Aorta (tissue), 5 donors: ENCODE measurements around the gene TRIM34. TPM values are rescaled to one million over a fixed set of nuclear protein-coding genes. Genes with fewer than 3 reads are reported as not detected.

Experiments
- ATAC-seq: fragments of 200-7000 bp; cut with Tn5 transposase; one replicate; pipeline ENCODE4 v1.9.1; 2022; ENCODE audit warnings: moderate library complexity; ENCODE audit not compliant: low FRiP score
- DNase-seq, 2 donors: peaks; one replicate each; pipeline ENCODE4 v3.0.0-alpha.2; 2020
- H3K27ac ChIP-seq, 2 donors: one replicate each; pipeline ENCODE4 v1.5.1; 2013; ENCODE audit warnings: low read length in 2 of 2, mild to moderate bottlenecking in 2 of 2, moderate library complexity in 2 of 2, control low read depth in 1 of 2, inconsistent platforms in 1 of 2, low read depth in 1 of 2
- H3K27me3 ChIP-seq, 2 donors: one replicate each; pipeline ENCODE4 v1.6.1; 2013; ENCODE audit warnings: control low read depth in 1 of 2, low read length in 1 of 2, mild to moderate bottlenecking in 1 of 2, moderate library complexity in 1 of 2; ENCODE audit not compliant: insufficient read depth in 2 of 2, control insufficient read depth in 1 of 2
- H3K36me3 ChIP-seq, 2 donors: one replicate each; pipeline ENCODE4 v1.6.1; 2013; ENCODE audit warnings: control low read depth in 1 of 2, low read length in 1 of 2, mild to moderate bottlenecking in 1 of 2; ENCODE audit not compliant: insufficient read depth in 2 of 2, control insufficient read depth in 1 of 2
- H3K4me1 ChIP-seq, 2 donors: one replicate each; pipeline ENCODE4 v1.6.1; 2013; ENCODE audit warnings: low read length in 2 of 2, control low read depth in 1 of 2, mild to moderate bottlenecking in 1 of 2, moderate library complexity in 1 of 2; ENCODE audit not compliant: insufficient read depth in 2 of 2, control insufficient read depth in 1 of 2
- H3K4me3 ChIP-seq, 2 donors: one replicate each; pipeline ENCODE4 v1.5.1; 2013; ENCODE audit warnings: low read length in 2 of 2, control low read depth in 1 of 2, mild to moderate bottlenecking in 1 of 2
- H3K9me3 ChIP-seq: one replicate; pipeline ENCODE4 v1.6.1; 2013; ENCODE audit warnings: mild to moderate bottlenecking, low read length; ENCODE audit not compliant: control insufficient read depth
- WGBS, 2 donors: extraction: QIAGEN DNeasy Blood & Tissue Kit; methylation state at CpG; one replicate each; pipeline ENCODE4 v1.1.7; 2013; 5-methylcytosine and 5-hydroxymethylcytosine counted together
- intact Hi-C, 2 donors: fragments of 100-400 bp; cut with DNase I; formaldehyde crosslinking; loops; one replicate each; pipeline versions ENCODE4 v1.14.2 to v1.15.0; 2022
- polyA plus RNA-seq, 2 donors: library from polyadenylated mRNA; stranded (reverse); fragments of 200-250 nt; gene quantifications; one replicate each; pipeline ENCODE4 v1.2.3, GENCODE V29; 2013
- total RNA-seq, 2 donors: library from RNA; stranded (reverse); fragmentation: NEBNext Ultra II Directional; extraction: Animal tissue kit (Norgen Biotek cat#: 25700); gene quantifications; one replicate each; pipeline ENCODE4 v1.2.1, GENCODE V29; 2021
- donor health status: healthy with polysubstance abuse.
- donor health status: Bipolar disorder and iron deficiency.
- donor health status: DM: no; HTN: no; CAD: no.
- donor health status: DM: no; HTN: no; CAD: no.
- donor health status: DM: yes; HTN: yes; CAD: no.

TRIM34 gene
- total and polyA plus RNA-seq, 4 donors, result 5.1 to 9.2 (median 5.7) TPM

DNA sequence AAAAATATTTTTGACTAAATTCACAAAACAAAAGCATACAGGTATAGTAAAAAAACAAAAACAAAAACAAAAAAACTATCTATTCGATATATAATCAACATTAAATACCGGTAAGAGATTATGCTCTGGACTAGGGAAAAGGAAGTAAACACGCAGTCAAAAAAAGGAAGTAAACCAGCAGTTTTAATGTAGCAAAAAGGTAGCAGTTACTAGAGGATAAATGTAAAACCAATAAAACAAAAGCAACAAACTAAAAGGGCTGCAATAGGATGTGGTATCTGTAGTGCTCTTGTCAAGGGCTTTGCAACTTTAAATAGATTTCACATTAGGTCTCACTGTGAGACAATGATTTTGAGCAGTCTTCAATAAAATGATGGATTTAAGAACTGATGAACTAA lies 67.2 kb downstream of the TRIM34 start:
- intact Hi-C loops, result loop anchor here in 1 of 2 donors (5.0 kb wide), 1 partner anchor 90 kb away; no protein-coding TSS in a partner anchor
- Histone ChIP-seq H3K4me3 (no peak overlapping the region), H3K27ac (no peak overlapping the region), H3K27me3 (no peaks in the 10 kb centered on the region), H3K4me1 (peaks cover 0 to 4% of the 10 kb centered on the region in 2 donors), H3K36me3 (peaks cover 3 to 8% of the 10 kb centered on the region in 2 donors), H3K9me3 (no peaks in the 10 kb centered on the region)
- ATAC-seq, result no peak
- 89 to 91% methylated on average over 3 of the region's 3 CpGs for WGBS, 2 donors
- no peak for DNase-seq

Other genes with a start within 250 kb of the TRIM34 start
- not detected for gene OR51M1, start 241.2 kb upstream of the TRIM34 start, total RNA-seq
- gene OR51M1, start 241.2 kb upstream of the TRIM34 start, polyA plus RNA-seq, result not detected
- not detected for gene OR51Q1, start 202.9 kb upstream of the TRIM34 start, total RNA-seq
- gene OR51Q1, start 202.9 kb upstream of the TRIM34 start, polyA plus RNA-seq, result 1 to 10 TPM in 1 of 2 donors, not detected in 1; 1.4 TPM
- under 1 TPM; 0.42 to 0.49 TPM for gene OR51I1, start 183.5 kb upstream of the TRIM34 start, total RNA-seq
- gene OR51I1, start 183.5 kb upstream of the TRIM34 start, polyA plus RNA-seq, result not detected
- not detected for gene OR51I2, start 175.7 kb upstream of the TRIM34 start, total RNA-seq
- not detected for gene OR51I2, start 175.7 kb upstream of the TRIM34 start, polyA plus RNA-seq
- gene OR52D1, start 136.3 kb upstream of the TRIM34 start, total RNA-seq, result not detected
- not detected for gene OR52D1, start 136.3 kb upstream of the TRIM34 start, polyA plus RNA-seq
- under 1 TPM; 0.71 to 0.99 TPM for gene UBQLN3, start 115.0 kb upstream of the TRIM34 start, total RNA-seq
- gene UBQLN3, start 115.0 kb upstream of the TRIM34 start, polyA plus RNA-seq, result not detected
- gene UBQLNL, start 108.3 kb upstream of the TRIM34 start, total RNA-seq, result 1 to 10 TPM in 1 of 2 donors, under 1 TPM in 1; 0.88 to 1.3 TPM
- gene UBQLNL, start 108.3 kb upstream of the TRIM34 start, polyA plus RNA-seq, result 1 to 10 TPM in 1 of 2 donors, not detected in 1; 1.6 TPM
- under 1 TPM; 0.78 to 0.96 TPM for gene OR52H1, start 76.5 kb upstream of the TRIM34 start, total RNA-seq
- not detected for gene OR52H1, start 76.5 kb upstream of the TRIM34 start, polyA plus RNA-seq
- not detected for gene OR52B6, start 44.1 kb upstream of the TRIM34 start, total RNA-seq
- gene OR52B6, start 44.1 kb upstream of the TRIM34 start, polyA plus RNA-seq, result not detected
- 1 to 10 TPM; 2.1 to 5.1 TPM for gene TRIM6, start 28.4 kb upstream of the TRIM34 start, total RNA-seq
- gene TRIM6, start 28.4 kb upstream of the TRIM34 start, polyA plus RNA-seq, result 1 to 10 TPM; 3.6 to 6.3 TPM
- gene TRIM5, start 60.1 kb downstream of the TRIM34 start, total RNA-seq, result 10 to 100 TPM; 38.8 to 42.0 TPM
- 10 to 100 TPM; 16.0 to 21.0 TPM for gene TRIM5, start 60.1 kb downstream of the TRIM34 start, polyA plus RNA-seq
- 100 to 1,000 TPM in 1 of 2 donors, 10 to 100 TPM in 1; 71.4 to 109 TPM for gene TRIM22, start 64.8 kb downstream of the TRIM34 start, total RNA-seq
- gene TRIM22, start 64.8 kb downstream of the TRIM34 start, polyA plus RNA-seq, result 100 to 1,000 TPM in 1 of 2 donors, 10 to 100 TPM in 1; 39.9 to 110 TPM
- gene OR56B1, start 111.4 kb downstream of the TRIM34 start, total RNA-seq, result under 1 TPM; 0.24 to 0.26 TPM
- not detected for gene OR56B1, start 111.4 kb downstream of the TRIM34 start, polyA plus RNA-seq
- gene OR52N4, start 129.2 kb downstream of the TRIM34 start, total RNA-seq, result under 1 TPM; 0.78 to 0.87 TPM
- gene OR52N4, start 129.2 kb downstream of the TRIM34 start, polyA plus RNA-seq, result 1 to 10 TPM in 1 of 2 donors, not detected in 1; 1.2 TPM
- not detected for gene OR52N5, start 158.4 kb downstream of the TRIM34 start, total RNA-seq
- gene OR52N5, start 158.4 kb downstream of the TRIM34 start, polyA plus RNA-seq, result not detected
- gene OR52N1, start 166.3 kb downstream of the TRIM34 start, total RNA-seq, result not detected
- not detected for gene OR52N1, start 166.3 kb downstream of the TRIM34 start, polyA plus RNA-seq
- not detected for gene OR52N2, start 183.9 kb downstream of the TRIM34 start, total RNA-seq
- under 1 TPM in 1 of 2 donors, not detected in 1; 0.13 TPM for gene OR52N2, start 183.9 kb downstream of the TRIM34 start, polyA plus RNA-seq
- gene OR52E6, start 216.9 kb downstream of the TRIM34 start, total RNA-seq, result not detected
- gene OR52E6, start 216.9 kb downstream of the TRIM34 start, polyA plus RNA-seq, result not detected
- gene OR52E8, start 232.7 kb downstream of the TRIM34 start, total RNA-seq, result not detected
- gene OR52E8, start 232.7 kb downstream of the TRIM34 start, polyA plus RNA-seq, result not detected